Measurements from ENCODE around the gene UBE2V1. TPM values are rescaled to one million over a fixed set of nuclear protein-coding genes. Genes with fewer than 3 reads are reported as not detected.
"Not testable (repeated sequence)": the region's sequence is repeated elsewhere in the genome, so short reads cannot be mapped to it uniquely, and the experiment has no call there.

Gene UBE2V1
- total RNA-seq (2014; rRNA removed; shearing (Covaris generic)), result 65.1 and 72.9 TPM in 2 replicates

DNA sequence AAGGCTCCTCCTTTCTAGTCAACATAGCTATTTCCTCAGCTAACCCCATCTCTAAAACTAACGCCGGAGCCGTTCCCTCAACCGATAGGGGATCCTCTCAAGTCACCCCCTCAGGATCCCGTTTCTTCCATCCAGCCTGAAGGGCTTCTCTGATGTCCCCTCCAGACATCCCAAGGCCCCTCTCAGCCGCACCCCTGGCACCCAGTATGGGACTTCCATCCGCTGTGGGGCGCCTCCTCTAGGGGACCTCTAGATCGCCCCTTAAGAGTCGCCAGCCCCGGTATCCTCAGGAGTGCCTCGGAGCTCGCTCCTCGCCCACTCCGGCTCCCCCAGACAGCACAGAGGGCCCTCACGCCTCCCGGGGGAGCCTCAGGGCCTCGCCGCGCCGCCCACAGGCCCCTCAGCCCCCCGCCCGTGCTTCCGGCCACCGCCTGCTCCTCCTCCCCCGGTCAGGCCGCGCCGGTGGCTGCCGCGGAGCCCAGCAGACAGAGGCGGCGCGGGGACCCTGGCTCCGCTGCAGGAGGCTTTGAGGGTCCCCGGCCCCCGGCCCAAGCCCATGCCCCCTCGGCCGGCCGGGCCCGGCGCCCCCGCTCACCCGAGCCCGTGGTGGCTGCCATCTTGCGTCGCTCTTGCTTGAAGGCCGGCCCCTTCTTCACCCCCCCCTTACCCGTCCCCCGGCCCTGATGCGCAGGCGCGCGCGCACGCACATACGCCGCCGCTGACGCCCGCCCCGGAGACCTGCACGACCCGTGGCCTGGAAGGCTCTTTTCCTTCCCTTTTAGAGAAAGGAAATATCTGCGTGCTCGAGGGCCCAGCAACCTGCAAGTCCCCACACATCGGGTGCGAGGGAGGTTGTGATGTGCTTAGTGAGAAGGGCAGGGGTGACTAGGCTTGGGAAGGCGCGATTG lies at the start of gene UBE2V1:
TSS of gene UBE2V1 (minus strand) at position 639 of the 908 bp plus-strand sequence. CDS start at position 617, 22 bp downstream.
- H3K4me3 ChIP-seq (ENCODE audit: insufficient read depth, low read depth, low read length), result peak within 1 kb of the TSS; percentile 76
- H3K27me3 ChIP-seq (ENCODE audit: control insufficient read depth, insufficient read depth, low read length), result no peaks in the 10 kb centered on the region
- H3K36me3 ChIP-seq (replicated peaks; ENCODE audit: control insufficient read depth, insufficient read depth, low read length), result no peaks in the 10 kb centered on the region; the same call in 1 of the 2 replicates
- DNase-seq, result peak; percentile 99

DNA sequence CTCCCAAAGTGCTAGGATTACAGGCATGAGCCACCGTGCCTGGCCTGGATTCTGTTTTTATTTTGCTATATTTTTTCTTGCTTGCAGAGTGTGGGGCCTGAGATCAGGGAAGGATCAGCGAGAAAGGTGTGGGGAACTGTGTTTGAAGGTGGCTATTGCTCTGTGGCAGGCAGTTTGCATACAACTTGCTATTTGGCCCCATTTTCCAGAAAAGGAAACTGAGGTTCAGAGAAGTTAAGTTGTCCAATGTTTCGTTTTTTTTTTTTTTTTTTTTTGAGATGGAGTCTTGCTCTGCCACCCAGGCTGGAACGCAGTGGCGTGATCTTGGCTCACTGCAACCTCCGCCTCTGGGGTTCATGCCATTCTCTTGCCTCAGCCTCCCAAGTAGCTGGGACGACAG lies 48.5 kb upstream of the UBE2V1 start:
- not testable (repeated sequence) for DNase-seq; H3K36me3 ChIP-seq (replicated peaks; ENCODE audit: control insufficient read depth, insufficient read depth, low read length); H3K4me3 ChIP-seq (ENCODE audit: insufficient read depth, low read depth, low read length); H3K27me3 ChIP-seq (ENCODE audit: control insufficient read depth, insufficient read depth, low read length)

DNA sequence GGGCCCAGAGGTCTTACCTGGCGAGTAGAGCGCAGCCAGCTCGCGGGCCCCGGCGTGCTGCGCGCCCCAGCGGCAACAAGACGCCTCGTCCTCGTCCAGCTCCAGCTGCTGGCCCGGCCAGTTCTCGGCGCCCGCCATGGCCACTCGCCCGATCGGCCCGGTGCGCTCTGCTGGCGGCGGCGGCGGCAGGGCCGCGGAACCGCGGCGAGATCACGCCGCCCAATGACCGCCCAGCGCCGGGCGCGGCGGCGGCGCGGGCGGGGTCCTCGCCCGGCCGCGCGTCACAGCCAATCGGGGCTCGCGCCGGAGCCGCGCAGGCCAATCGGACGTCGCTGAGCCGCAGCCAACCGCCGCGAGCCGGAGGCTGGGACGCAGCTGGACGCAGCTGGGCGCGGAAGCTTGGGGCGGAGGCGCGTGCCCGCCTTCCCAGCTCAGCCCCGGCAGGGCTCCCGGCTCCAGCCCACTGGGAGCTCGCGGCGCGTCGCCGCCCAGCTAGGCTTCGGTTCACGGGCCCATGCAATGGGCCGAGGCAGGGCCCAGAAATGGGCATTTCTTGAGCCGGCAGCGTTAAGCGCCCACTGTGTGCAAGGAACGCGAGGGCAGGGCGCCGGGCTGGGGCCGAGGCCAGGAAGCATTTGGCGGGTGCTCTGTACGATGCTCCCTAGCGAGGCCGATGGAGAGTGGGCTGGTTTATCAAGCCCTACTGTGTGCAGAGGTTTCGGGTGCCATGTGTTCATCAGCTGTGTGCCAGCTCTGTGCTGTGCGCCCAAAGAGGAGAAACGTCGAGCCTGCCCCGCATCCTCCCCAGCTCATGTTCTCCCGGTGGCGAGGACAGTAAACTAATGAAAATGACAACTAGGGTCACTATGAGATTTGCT lies 40.8 kb upstream of the UBE2V1 start, which contains the start of gene PEDS1:
TSS of gene PEDS1 (minus strand) at position 224 of the 878 bp plus-strand sequence. CDS start at position 138, 86 bp downstream.
- H3K36me3 ChIP-seq (replicated peaks; ENCODE audit: control insufficient read depth, insufficient read depth, low read length), result peaks cover 4% of the 10 kb centered on the region
- peaks cover 3% of the 10 kb centered on the region for H3K27me3 ChIP-seq (ENCODE audit: control insufficient read depth, insufficient read depth, low read length)
- peak within 1 kb of the TSS; percentile 93 for H3K4me3 ChIP-seq (ENCODE audit: insufficient read depth, low read depth, low read length)
- peak; percentile 100 for DNase-seq

DNA sequence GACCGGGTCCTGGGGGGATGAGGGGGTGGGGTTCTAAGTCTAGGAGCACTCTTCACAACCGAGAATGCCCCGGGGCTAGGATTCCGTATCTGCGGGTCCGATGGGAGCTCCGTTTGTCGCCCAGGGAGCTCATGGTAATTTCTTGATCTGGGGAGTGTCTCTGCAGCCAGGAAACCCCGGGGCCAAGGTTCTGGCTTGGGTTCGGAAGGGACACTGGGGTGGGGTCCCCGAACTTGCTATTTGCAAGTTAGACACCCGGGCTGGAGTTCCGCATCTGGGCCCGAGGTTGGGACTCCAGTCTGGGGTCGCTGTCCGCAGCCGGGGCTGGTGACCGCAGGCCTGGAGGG lies 40.2 kb upstream of the UBE2V1 start:
- DNase-seq, result no peak
- H3K36me3 ChIP-seq (replicated peaks; ENCODE audit: control insufficient read depth, insufficient read depth, low read length), result peaks cover 6% of the 10 kb centered on the region
- H3K27me3 ChIP-seq (ENCODE audit: control insufficient read depth, insufficient read depth, low read length), result peaks cover 3% of the 10 kb centered on the region
- H3K4me3 ChIP-seq (ENCODE audit: insufficient read depth, low read depth, low read length), result peak overlapping the region; percentile 93

DNA sequence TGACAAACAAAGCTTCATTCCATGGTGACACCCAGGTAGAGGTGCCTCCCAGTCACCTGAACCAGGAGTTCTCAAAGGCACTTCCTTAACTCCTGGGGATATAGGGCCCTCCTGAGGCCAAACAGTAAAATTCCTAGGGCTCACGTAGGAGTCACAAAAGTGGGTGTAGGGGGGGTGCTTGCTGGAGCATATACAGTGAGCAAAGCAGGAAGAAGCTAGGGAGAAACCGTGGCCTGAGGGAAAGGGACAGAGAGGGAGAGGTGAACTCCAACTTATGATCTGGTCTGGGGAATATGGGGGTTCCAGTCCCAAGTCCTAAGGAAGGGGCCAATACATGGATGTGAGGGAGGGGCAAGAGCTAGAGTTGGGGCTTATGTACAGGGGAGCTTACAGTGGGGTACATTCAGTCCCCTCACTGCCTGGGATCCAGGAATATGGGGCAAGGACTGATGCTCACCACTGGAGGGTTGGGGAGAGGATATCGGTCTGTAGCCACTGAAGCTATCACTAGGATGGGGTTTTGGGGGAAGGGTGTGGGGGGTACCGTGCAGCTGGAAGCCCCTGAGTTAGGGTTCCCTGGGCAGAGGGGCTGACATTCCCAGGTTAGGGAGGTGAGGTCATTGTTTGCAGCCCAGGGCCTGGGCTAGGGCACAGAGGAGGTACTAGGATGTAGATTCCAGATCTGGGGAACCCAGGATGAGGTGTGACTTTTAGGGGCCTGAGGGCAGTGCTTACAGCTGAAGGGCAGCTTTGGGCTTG lies 39.6 kb upstream of the UBE2V1 start:
- peaks cover 3% of the 10 kb centered on the region for H3K27me3 ChIP-seq (ENCODE audit: control insufficient read depth, insufficient read depth, low read length)
- peak; percentile 60 for DNase-seq
- peaks cover 8% of the 10 kb centered on the region for H3K36me3 ChIP-seq (replicated peaks; ENCODE audit: control insufficient read depth, insufficient read depth, low read length)
- peak overlapping the region; percentile 93 for H3K4me3 ChIP-seq (ENCODE audit: insufficient read depth, low read depth, low read length)

DNA sequence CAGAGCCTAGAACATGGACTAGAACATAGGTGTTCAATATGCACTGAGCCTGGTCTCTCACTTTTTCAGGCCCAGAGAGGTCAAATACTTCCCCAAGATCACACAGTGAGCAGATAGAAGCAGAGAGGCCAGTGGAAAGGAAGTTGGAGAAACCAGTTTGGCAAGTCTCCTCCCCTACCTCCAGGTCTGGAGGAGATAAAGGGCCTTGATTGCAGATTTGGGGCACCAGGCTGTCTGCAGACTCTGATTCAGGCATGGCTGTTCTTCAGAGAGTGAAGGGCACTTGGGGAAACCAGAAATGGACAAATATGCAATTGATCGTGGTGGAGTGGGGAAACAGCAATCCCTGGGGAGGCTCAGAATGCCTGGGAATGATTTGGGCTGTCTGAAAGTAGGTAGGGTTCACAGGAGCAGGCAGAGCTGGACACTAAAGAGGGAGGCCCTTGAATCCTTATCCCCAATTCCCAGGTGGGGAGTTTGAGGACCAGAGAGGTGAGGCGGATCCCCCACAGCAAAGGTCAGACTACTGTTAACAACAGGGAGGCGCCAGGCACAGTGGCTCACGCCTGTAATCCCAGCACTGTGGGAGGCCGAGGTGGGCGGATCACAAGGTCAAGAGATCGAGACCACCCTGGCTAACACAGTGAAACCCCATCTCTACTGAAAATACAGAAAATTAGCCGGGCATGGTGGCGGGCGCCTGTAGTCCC lies 38.2 kb upstream of the UBE2V1 start:
- Histone ChIP-seq H3K36me3 (replicated peaks; ENCODE audit: control insufficient read depth, insufficient read depth, low read length) (peaks cover 9% of the 10 kb centered on the region), H3K27me3 (ENCODE audit: control insufficient read depth, insufficient read depth, low read length) (peaks cover 3% of the 10 kb centered on the region), H3K4me3 (ENCODE audit: insufficient read depth, low read depth, low read length) (no peak overlapping the region)
- DNase-seq, result peak; percentile 58

DNA sequence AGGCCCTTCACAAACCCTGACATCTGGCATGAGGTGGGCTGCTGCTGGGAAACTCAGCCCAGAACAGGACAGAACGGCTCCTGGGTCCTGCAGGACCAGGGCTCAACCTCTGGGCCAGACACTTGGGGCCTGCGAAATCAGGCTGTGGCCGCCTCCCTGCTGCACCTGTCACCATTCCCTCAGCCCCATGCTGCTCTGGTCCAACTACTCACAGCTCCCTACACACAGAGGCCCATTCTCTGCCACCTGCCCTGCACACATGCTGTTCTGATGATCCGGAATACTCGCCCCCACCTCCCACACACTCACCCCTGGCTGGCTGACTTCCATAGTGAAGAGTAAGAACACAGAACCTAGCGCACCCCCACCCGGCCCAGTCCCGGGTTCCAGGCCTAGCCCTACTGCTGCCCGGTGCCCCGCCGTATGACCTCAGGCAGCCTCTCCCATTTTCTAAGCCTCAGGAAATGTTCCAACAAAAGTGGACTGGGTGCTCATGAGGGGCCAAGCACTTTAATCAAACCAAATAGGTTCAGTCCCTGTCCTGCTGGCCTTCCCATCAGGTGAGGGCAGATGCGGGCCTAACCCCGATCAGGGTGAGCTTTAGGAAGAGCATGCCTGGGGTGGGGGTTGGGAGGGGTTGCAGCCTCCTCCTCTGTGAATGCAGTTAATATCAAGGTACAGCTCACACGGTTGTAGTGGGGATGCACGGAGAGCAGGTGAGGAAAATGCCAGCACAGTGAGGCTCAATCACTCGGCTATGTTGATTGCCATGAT lies 36.7 kb upstream of the UBE2V1 start:
- DNase-seq, result no peak
- peaks cover 3% of the 10 kb centered on the region for H3K27me3 ChIP-seq (ENCODE audit: control insufficient read depth, insufficient read depth, low read length)
- H3K4me3 ChIP-seq (ENCODE audit: insufficient read depth, low read depth, low read length), result no peak overlapping the region
- peaks cover 11% of the 10 kb centered on the region for H3K36me3 ChIP-seq (replicated peaks; ENCODE audit: control insufficient read depth, insufficient read depth, low read length)

DNA sequence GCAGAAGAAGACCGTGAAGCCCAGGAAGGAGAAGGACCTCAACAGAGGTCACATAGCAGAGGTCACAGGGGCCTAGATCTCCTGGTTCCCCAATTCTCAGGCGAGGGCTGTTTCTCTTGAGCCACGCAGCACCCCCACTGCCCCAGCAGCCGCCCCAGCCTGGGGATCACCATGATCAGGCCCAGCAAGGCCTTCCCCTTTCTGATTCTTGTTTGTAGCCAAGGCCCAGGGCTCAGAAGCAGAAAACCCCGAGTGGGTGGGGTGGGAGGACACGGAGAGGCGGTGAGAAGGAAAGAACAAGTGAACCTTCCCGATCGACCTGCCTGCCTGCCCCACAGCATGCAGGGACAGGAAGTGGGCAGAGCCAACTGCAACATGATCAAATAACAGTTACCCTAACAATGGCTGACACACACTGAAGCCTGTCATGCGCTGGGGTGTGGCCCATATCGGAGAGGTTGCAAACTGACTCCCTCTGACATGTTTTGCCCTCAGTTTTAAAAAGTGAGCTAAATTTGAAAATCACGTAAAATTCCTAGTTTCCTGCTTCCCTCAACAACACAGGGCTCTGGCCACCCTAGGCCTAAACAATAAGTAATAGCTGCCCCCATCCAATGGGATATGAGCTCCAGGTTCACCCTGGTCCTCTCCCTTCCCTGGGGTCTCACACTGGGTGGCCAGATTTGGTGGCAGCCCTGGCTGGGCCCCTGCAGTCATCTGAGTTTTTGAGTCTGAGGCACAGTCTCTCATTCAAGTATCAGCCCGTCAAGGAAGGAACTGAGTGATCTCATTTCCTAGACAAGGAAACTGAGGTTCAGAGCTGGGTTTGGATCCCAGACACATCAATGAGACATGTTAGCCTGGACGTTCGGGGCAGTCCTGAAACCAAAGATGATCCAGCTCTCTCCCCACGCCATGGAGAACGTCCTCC lies 34.0 kb upstream of the UBE2V1 start:
- Histone ChIP-seq H3K36me3 (replicated peaks; ENCODE audit: control insufficient read depth, insufficient read depth, low read length) (peaks cover 13% of the 10 kb centered on the region), H3K27me3 (ENCODE audit: control insufficient read depth, insufficient read depth, low read length) (no peaks in the 10 kb centered on the region), H3K4me3 (ENCODE audit: insufficient read depth, low read depth, low read length) (no peak overlapping the region)
- DNase-seq, result peak; percentile 65

DNA sequence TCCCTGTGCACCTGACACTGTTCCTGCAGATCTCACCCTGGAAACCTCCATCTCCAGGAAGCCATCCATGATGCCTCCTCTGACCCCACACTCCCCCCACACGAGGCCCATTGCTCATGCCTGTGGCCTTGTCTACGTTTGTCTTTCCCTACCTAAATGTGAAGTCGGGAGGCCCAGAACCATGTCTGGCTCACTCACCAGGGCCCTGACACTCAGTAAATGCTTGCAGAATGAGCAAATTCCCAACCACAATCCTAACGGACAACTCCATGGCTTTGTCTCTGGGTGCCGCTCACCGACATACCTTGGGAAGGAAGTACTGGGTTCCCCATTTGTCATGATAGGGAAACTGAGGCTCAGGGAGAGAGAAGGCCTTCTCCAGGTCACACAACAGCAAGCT lies 33.3 kb upstream of the UBE2V1 start:
- H3K36me3 ChIP-seq (replicated peaks; ENCODE audit: control insufficient read depth, insufficient read depth, low read length), result peaks cover 16% of the 10 kb centered on the region
- DNase-seq, result no peak
- H3K4me3 ChIP-seq (ENCODE audit: insufficient read depth, low read depth, low read length), result no peak overlapping the region
- H3K27me3 ChIP-seq (ENCODE audit: control insufficient read depth, insufficient read depth, low read length), result no peaks in the 10 kb centered on the region

DNA sequence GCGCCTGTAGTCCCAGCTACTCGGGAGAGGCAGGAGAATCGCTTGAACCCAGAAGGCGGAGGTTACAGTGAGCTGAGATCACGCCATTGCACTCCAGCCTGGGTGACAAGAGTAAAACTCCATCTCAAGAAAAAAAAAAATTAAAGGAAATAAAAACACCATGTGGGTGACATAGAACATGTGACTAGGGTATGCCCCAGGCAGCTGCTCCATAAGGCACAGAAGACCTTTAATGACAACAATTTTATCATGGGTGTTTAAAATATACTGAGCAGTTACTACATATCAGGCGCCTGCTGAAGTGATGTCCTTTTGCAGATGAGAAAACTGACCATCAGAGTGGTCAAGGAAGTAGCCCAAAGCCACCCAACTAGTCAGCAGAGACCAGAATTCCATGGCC lies 32.6 kb upstream of the UBE2V1 start:
- no peaks in the 10 kb centered on the region for H3K27me3 ChIP-seq (ENCODE audit: control insufficient read depth, insufficient read depth, low read length)
- no peak overlapping the region for H3K4me3 ChIP-seq (ENCODE audit: insufficient read depth, low read depth, low read length)
- no peak for DNase-seq
- H3K36me3 ChIP-seq (replicated peaks; ENCODE audit: control insufficient read depth, insufficient read depth, low read length), result peaks cover 22% of the 10 kb centered on the region

DNA sequence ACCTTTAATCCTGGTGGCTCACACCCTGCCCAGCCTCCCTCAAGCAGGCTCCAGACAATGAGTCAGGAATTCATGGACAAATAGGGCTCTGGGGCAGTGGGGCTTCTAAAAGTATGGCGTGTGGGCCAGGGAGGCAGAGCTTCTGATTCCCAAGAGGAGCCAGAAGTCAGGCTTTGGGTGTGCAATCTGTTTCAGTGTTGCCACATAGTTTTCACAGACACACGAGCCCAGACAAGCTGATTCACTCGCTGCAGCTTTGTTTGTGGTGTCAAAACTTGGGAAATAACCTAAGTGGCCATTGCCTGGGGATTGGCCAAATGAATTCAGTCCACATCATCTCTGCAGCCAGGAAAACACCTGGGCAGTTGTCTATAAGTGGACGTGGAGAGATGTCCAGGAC lies 31.4 kb upstream of the UBE2V1 start:
- no peak for DNase-seq
- no peaks in the 10 kb centered on the region for H3K27me3 ChIP-seq (ENCODE audit: control insufficient read depth, insufficient read depth, low read length)
- peaks cover 20% of the 10 kb centered on the region for H3K36me3 ChIP-seq (replicated peaks; ENCODE audit: control insufficient read depth, insufficient read depth, low read length)
- H3K4me3 ChIP-seq (ENCODE audit: insufficient read depth, low read depth, low read length), result no peak overlapping the region

DNA sequence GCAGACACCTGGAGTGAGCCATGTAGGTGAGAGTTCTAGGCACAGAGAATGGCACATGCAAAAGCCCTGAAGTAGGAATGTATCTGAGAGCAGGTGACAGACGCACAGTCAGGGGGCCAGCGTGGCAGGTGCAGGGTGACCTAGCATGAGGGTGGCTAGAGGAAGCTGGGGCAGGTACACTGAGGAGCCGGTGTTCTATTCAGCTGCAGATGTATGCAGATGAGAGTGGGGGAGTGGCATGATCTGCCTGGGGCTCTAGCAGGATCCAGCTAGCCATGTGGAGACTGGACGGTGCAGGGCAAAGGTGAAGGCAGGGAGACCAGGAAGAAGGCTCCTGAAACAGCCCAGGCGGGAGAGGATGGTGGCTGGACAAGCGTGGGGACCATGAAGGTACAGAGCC lies 29.9 kb upstream of the UBE2V1 start:
- DNase-seq, result peak; percentile 88
- peaks cover 16% of the 10 kb centered on the region for H3K36me3 ChIP-seq (replicated peaks; ENCODE audit: control insufficient read depth, insufficient read depth, low read length)
- H3K4me3 ChIP-seq (ENCODE audit: insufficient read depth, low read depth, low read length), result no peak overlapping the region
- no peaks in the 10 kb centered on the region for H3K27me3 ChIP-seq (ENCODE audit: control insufficient read depth, insufficient read depth, low read length)
